Neural cell (in vitro differentiated cells): Measurements from ENCODE around the gene REEP1. TPM values are rescaled to one million over a fixed set of nuclear protein-coding genes. Genes with fewer than 3 reads are reported as not detected.

ENCODE experiments used
- H2AFZ ChIP-seq: fragments of 200-600, 300-800 bp; sonication (generic), shearing (Covaris generic); 2 replicates; pipeline ENCODE4 v1.6.0; 2014; ENCODE audit warnings: low read depth, mild to moderate bottlenecking, antibody characterized with exemption, low read length, moderate library complexity
- H3F3A ChIP-seq: fragments of 200-600 bp; shearing (Covaris generic); 2 replicates; pipeline ENCODE4 v1.6.1; 2016; ENCODE audit warnings: mild to moderate bottlenecking, moderate library complexity, mixed read lengths, antibody characterized with exemption, low read length; ENCODE audit not compliant: insufficient read depth, poor library complexity, severe bottlenecking
- H3K27ac ChIP-seq: fragments of 200-600, 300-800 bp; sonication (generic), shearing (Covaris generic); 2 replicates; pipeline ENCODE4 v1.5.1; 2014; ENCODE audit warnings: mild to moderate bottlenecking, low read length, moderate library complexity
- H3K27me3 ChIP-seq: fragments of 300-800, 200-600 bp; sonication (generic), shearing (Covaris generic); 2 replicates; pipeline ENCODE4 v1.6.0; 2014; ENCODE audit warnings: mild to moderate bottlenecking, low read depth, low read length, moderate library complexity; ENCODE audit not compliant: insufficient read depth
- H3K36me3 ChIP-seq: fragments of 300-800, 200-600 bp; sonication (generic), shearing (Covaris generic); 2 replicates; pipeline ENCODE4 v1.5.1; 2014; ENCODE audit warnings: mild to moderate bottlenecking, antibody characterized with exemption, low read length, moderate library complexity; ENCODE audit not compliant: insufficient read depth
- H3K4me2 ChIP-seq: fragments of 300-800, 200-600 bp; sonication (generic), shearing (Covaris generic); 2 replicates; pipeline ENCODE4 v1.6.0; 2014; ENCODE audit warnings: mild to moderate bottlenecking, low read length
- H3K4me3 ChIP-seq: fragments of 300-800, 200-600 bp; sonication (generic), shearing (Covaris generic); 2 replicates; pipeline ENCODE4 v1.5.1; 2014; ENCODE audit warnings: mild to moderate bottlenecking, low read length, moderate library complexity
- H3K79me2 ChIP-seq: fragments of 200-600 bp; shearing (Covaris generic); replicated peaks from 2 replicates; pipeline ENCODE4 v1.6.0; 2014; ENCODE audit warnings: mild to moderate bottlenecking, low read length, moderate library complexity; ENCODE audit not compliant: insufficient read depth
- H3K9ac ChIP-seq: fragments of 300-800, 200-600 bp; sonication (generic), shearing (Covaris generic); 2 replicates; pipeline ENCODE4 v1.6.1; 2016; ENCODE audit warnings: mild to moderate bottlenecking, low read length, mixed read lengths
- H3K9me2 ChIP-seq: fragments of 200-600 bp; shearing (Covaris generic); 2 replicates; pipeline ENCODE4 v1.6.1; 2016; ENCODE audit warnings: mild to moderate bottlenecking, low read length, mixed read lengths; ENCODE audit not compliant: insufficient read depth
- H3K9me3 ChIP-seq: fragments of 200-600, 300-800 bp; sonication (generic), shearing (Covaris generic); 2 replicates; pipeline ENCODE4 v1.6.1; 2016; ENCODE audit warnings: mild to moderate bottlenecking, mixed run types, low read length, moderate library complexity, mixed read lengths
- H4K20me1 ChIP-seq: fragments of 200-600 bp; shearing (Covaris generic); 2 replicates; pipeline ENCODE4 v1.6.1; 2016; ENCODE audit warnings: mild to moderate bottlenecking, mixed run types; ENCODE audit not compliant: insufficient read depth
- EP300 ChIP-seq: fragments of 450-650 bp; conservative IDR thresholded peaks from 2 replicates; pipeline ENCODE4 v1.6.1; 2014; ENCODE audit warnings: antibody characterized with exemption, mild to moderate bottlenecking, moderate library complexity; ENCODE audit not compliant: poor library complexity, severe bottlenecking
- EZH2 ChIP-seq: fragments of 200-600, 300-800 bp; shearing (Covaris generic), sonication (generic); IDR thresholded peaks from 2 replicates; pipeline ENCODE4 v1.6.1; 2014; ENCODE audit warnings: antibody characterized with exemption, low read length, borderline replicate concordance, mild to moderate bottlenecking; ENCODE audit not compliant: insufficient read depth, poor library complexity, severe bottlenecking
- MXI1 ChIP-seq: fragments of 450-650 bp; conservative IDR thresholded peaks from 2 replicates; pipeline ENCODE4 v1.6.1; 2014; ENCODE audit warnings: antibody characterized with exemption, mild to moderate bottlenecking; ENCODE audit not compliant: poor library complexity, severe bottlenecking
- POLR2AphosphoS5 ChIP-seq: IDR thresholded peaks from 2 replicates; pipeline ENCODE4 v1.6.1; 2012
- RAD21 ChIP-seq: fragments of 450-650 bp; conservative IDR thresholded peaks from 2 replicates; pipeline ENCODE4 v1.6.1; 2014; ENCODE audit warnings: antibody characterized with exemption, mild to moderate bottlenecking, moderate library complexity
- REST ChIP-seq: IDR thresholded peaks from 2 replicates; pipeline ENCODE4 v1.6.1; 2012; ENCODE audit warnings: borderline replicate concordance
- SMC3 ChIP-seq: fragments of 450-650 bp; conservative IDR thresholded peaks from 2 replicates; pipeline ENCODE4 v1.6.1; 2014; ENCODE audit warnings: antibody characterized with exemption, mild to moderate bottlenecking, moderate library complexity; ENCODE audit not compliant: poor library complexity
- TAF1 ChIP-seq: IDR thresholded peaks from 2 replicates; pipeline ENCODE4 v1.6.1; 2012; ENCODE audit warnings: low read depth
- polyA plus RNA-seq: library from polyadenylated mRNA; depleted of rRNA; stranded (reverse); fragments of >200 nt; gene quantifications from 2 replicates; pipeline ENCODE4 v1.2.3, GENCODE V29; 2014
- TF ChIP-seq, protein P1 (sequence below): fragments of 450-650 bp; IDR thresholded peaks from 2 replicates; pipeline ENCODE4 v1.5.1; 2014; ENCODE audit warnings: antibody characterized with exemption, mild to moderate bottlenecking, moderate library complexity; ENCODE audit not compliant: poor library complexity, severe bottlenecking

The REEP1 gene
- polyA plus RNA-seq, 1 donor from 2014 or later: 121 TPM

DNA sequence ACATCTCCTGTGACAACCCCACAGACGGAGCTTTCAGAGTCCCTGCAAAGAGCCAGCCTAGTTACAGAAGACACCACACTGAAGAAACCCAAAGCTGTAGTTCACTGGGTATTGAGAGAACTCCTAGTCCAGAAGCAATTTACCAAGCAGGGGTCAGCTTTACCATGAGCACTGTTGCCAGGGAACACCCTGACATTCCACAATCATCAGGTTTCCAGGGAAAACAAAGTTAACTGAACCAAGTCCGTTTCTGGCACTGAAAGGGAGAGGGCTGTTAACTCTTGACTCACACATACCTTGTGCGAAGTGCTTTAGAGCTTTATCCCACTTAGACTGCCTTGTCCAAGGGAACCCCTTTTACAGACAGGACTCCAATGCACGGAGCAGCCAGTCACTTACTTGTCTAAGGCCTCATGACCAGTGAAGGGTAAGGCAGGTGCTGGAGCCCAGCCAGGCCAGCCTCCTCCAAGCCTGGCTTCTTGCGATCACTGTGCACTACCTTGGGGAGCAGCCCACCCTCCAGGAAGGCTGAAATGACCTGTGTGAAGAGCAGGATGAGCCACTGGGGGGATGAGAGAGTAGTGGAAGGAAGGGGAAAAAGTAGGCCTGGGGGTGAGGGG lies 53.9 kb downstream of the REEP1 start:
- no peaks in the 10 kb centered on the region for H4K20me1 ChIP-seq
- TF ChIP-seq RAD21 (no peak), REST (no peak), SMC3 (no peak), POLR2AphosphoS5 (no peak), EZH2 (no peak), MXI1 (no peak), TAF1 (no peak), EP300 (no peak)
- TF ChIP-seq, protein P1, sequence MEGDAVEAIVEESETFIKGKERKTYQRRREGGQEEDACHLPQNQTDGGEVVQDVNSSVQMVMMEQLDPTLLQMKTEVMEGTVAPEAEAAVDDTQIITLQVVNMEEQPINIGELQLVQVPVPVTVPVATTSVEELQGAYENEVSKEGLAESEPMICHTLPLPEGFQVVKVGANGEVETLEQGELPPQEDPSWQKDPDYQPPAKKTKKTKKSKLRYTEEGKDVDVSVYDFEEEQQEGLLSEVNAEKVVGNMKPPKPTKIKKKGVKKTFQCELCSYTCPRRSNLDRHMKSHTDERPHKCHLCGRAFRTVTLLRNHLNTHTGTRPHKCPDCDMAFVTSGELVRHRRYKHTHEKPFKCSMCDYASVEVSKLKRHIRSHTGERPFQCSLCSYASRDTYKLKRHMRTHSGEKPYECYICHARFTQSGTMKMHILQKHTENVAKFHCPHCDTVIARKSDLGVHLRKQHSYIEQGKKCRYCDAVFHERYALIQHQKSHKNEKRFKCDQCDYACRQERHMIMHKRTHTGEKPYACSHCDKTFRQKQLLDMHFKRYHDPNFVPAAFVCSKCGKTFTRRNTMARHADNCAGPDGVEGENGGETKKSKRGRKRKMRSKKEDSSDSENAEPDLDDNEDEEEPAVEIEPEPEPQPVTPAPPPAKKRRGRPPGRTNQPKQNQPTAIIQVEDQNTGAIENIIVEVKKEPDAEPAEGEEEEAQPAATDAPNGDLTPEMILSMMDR: no peak
- no peaks in the 10 kb centered on the region for H3K27me3 ChIP-seq
- no peaks in the 10 kb centered on the region for H3K9me3 ChIP-seq
- H3F3A ChIP-seq: no peaks in the 10 kb centered on the region
- H3K27ac ChIP-seq: no peak overlapping the region
- H3K4me2 ChIP-seq: no peak overlapping the region
- H3K36me3 ChIP-seq: no peaks in the 10 kb centered on the region
- no peaks in the 10 kb centered on the region for H3K9me2 ChIP-seq
- H3K4me3 ChIP-seq: no peak overlapping the region
- no peak overlapping the region for H3K9ac ChIP-seq
- H3K79me2 ChIP-seq: no peaks in the 10 kb centered on the region
- H2AFZ ChIP-seq: no peak overlapping the region

- H3K27ac ChIP-seq: no peak overlapping the region
- H3K4me2 ChIP-seq: no peak overlapping the region
Observed at GRCh38 chr2:86281066-86281700, 56.2 kb downstream of the REEP1 start.

More at GRCh38 chr2:86281066-86281700, 56.2 kb downstream of the REEP1 start:
- Histone ChIP-seq H3K9me3 (no peaks in the 10 kb centered on the region), H3K4me3 (no peak overlapping the region), H3K9me2 (no peaks in the 10 kb centered on the region), H3K36me3 (no peaks in the 10 kb centered on the region), H3F3A (no peaks in the 10 kb centered on the region), H3K27me3 (no peaks in the 10 kb centered on the region), H4K20me1 (no peaks in the 10 kb centered on the region), H2AFZ (no peak overlapping the region), H3K9ac (no peak overlapping the region), H3K79me2 (no peaks in the 10 kb centered on the region)
- TF ChIP-seq MXI1 (no peak), TAF1 (no peak), EP300 (no peak), REST (no peak), POLR2AphosphoS5 (no peak), EZH2 (no peak), RAD21 (no peak), SMC3 (no peak)
- TF ChIP-seq, protein P1: no peak
